DOHH2 (cell line): ENCODE measurements around the gene RPS23.

Source experiments
- EZH2phosphoT487 ChIP-seq: fragments of 200-600 bp; sonication (generic); IDR thresholded peaks from 2 replicates; pipeline ENCODE4 v1.6.1; 2017; ENCODE audit warnings: borderline replicate concordance, mild to moderate bottlenecking, antibody characterized with exemption, low read length, moderate library complexity, mixed read lengths
- TF ChIP-seq, protein P1 (sequence below): fragments of 200-600 bp; sonication (generic); IDR thresholded peaks from one replicate; pipeline ENCODE4 v1.5.1; 2014; ENCODE audit warnings: antibody characterized with exemption, mild to moderate bottlenecking, low read depth, low read length; ENCODE audit not compliant: poor library complexity, severe bottlenecking

DNA sequence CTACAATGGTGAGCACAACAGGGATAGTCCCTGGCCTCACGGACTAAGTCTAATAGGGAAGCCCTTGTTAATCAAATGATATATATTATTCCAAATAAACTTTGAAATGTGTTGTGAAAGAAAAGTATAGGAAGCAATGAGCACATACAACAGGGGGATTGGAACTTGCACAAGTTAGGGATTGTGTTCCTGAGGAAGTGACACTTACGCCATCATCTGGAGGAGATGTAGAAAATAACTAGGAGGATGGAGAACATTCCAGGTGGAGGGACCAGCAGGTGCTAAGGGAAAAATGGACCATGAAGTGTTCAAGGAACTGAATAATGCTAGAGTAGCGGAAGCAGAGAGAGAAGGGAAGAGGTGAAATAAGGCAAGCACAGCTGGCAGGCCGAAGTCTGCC, 18.8 kb upstream of the RPS23 start:
- TF ChIP-seq, protein P1, sequence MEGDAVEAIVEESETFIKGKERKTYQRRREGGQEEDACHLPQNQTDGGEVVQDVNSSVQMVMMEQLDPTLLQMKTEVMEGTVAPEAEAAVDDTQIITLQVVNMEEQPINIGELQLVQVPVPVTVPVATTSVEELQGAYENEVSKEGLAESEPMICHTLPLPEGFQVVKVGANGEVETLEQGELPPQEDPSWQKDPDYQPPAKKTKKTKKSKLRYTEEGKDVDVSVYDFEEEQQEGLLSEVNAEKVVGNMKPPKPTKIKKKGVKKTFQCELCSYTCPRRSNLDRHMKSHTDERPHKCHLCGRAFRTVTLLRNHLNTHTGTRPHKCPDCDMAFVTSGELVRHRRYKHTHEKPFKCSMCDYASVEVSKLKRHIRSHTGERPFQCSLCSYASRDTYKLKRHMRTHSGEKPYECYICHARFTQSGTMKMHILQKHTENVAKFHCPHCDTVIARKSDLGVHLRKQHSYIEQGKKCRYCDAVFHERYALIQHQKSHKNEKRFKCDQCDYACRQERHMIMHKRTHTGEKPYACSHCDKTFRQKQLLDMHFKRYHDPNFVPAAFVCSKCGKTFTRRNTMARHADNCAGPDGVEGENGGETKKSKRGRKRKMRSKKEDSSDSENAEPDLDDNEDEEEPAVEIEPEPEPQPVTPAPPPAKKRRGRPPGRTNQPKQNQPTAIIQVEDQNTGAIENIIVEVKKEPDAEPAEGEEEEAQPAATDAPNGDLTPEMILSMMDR, result no peak
- no peak for TF ChIP-seq EZH2phosphoT487
